ENCODE results near the gene JADE2. TPM values are rescaled to one million over a fixed set of nuclear protein-coding genes. Genes with fewer than 3 reads are reported as not detected.
"Not testable (repeated sequence)": the region's sequence is repeated elsewhere in the genome, so short reads cannot be mapped to it uniquely, and the experiment has no call there.

Gene JADE2
- total RNA-seq, 6 experiments from 2014 or later = 6.1 to 14.8 (median 8.4) TPM

GRCh38 chr5:134594797-134595457, 69.5 kb downstream of the JADE2 start:
- H3K4me3 ChIP-seq = no peak overlapping the region
- H3K9me3 ChIP-seq = no peaks in the 10 kb centered on the region
- ATAC-seq (peak in 1 of 4 donors; percentile 7), DNase-seq (no peak)
- peak overlapping the region in 2 of 3 donors; percentile 44 to 54 for H3K27ac ChIP-seq
- no peak for TF ChIP-seq POLR2A (IDR thresholded peaks at IDR 0.05)
- TF ChIP-seq, protein P1, sequence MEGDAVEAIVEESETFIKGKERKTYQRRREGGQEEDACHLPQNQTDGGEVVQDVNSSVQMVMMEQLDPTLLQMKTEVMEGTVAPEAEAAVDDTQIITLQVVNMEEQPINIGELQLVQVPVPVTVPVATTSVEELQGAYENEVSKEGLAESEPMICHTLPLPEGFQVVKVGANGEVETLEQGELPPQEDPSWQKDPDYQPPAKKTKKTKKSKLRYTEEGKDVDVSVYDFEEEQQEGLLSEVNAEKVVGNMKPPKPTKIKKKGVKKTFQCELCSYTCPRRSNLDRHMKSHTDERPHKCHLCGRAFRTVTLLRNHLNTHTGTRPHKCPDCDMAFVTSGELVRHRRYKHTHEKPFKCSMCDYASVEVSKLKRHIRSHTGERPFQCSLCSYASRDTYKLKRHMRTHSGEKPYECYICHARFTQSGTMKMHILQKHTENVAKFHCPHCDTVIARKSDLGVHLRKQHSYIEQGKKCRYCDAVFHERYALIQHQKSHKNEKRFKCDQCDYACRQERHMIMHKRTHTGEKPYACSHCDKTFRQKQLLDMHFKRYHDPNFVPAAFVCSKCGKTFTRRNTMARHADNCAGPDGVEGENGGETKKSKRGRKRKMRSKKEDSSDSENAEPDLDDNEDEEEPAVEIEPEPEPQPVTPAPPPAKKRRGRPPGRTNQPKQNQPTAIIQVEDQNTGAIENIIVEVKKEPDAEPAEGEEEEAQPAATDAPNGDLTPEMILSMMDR (IDR thresholded peaks at IDR 0.05) = no peak
- H3K27me3 ChIP-seq = no peaks in the 10 kb centered on the region
- intact Hi-C loops (cut with DNase I) = no loop called here
- no peaks in the 10 kb centered on the region for H3K36me3 ChIP-seq
- H3K4me1 ChIP-seq = peaks cover 0 to 33% (median 0%) of the 10 kb centered on the region in 4 donors
- WGBS (ENCODE audit: insufficient coverage, low coverage, low lambda C conversion rate, missing lambda C conversion rate) = 86% methylated on average over 3 of the region's 3 CpGs

DNA sequence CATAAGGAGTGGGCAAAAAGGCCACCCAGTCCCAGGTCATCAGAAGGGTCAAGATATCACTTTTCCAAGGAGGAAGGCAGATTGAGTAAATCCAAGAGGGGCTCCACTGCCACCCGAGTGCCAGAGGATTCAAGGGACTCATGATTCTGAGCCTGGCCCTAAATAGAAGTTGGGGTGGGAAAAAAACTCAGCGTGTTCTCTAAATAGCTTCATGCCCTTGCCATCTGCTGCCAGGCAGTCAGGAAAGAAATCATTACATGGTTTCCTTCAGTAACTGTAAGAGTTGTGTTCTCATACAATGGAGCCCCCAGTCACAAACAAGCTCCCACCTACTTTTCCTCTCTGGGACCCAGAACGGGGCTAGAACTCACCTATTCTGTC, 70.0 kb downstream of the JADE2 start:
- Histone ChIP-seq H3K4me3 (no peak overlapping the region), H3K36me3 (no peaks in the 10 kb centered on the region), H3K4me1 (peaks cover 0 to 33% (median 0%) of the 10 kb centered on the region in 4 donors), H3K9me3 (no peaks in the 10 kb centered on the region), H3K27me3 (no peaks in the 10 kb centered on the region), H3K27ac (peak overlapping the region in 1 of 3 donors; percentile 44)
- TF ChIP-seq, protein P1 (IDR thresholded peaks at IDR 0.05) = no peak
- no peak for TF ChIP-seq POLR2A (IDR thresholded peaks at IDR 0.05)
- ATAC-seq = no peak
- DNase-seq = no peak
- intact Hi-C loops (cut with DNase I) = no loop called here
- 72% methylated on average over 3 of the region's 3 CpGs for WGBS (ENCODE audit: insufficient coverage, low coverage, low lambda C conversion rate, missing lambda C conversion rate)

DNA sequence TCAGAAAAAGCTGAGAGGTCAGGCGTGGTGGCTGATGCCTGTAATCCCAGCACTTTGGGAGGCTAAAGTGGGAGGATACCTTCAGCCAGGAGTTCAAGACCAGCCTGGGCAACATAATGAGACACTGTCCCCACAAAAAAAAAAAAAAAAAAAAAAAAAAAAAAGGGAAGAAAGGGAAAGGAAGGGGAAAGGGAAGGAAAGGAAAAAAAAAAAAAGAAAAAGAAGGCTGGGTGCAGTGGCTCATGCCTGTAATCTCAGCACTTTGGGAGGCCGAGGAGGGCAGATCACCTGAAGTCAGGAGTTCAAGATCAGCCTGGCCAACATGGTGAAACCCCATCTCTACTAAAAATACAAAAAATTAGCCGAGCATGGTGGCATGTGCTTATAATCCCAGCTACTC, 74.3 kb downstream of the JADE2 start:
- H3K9me3 ChIP-seq; DNase-seq; H3K4me3 ChIP-seq; ATAC-seq; H3K4me1 ChIP-seq; H3K27ac ChIP-seq; intact Hi-C loops (cut with DNase I); H3K27me3 ChIP-seq: not testable (repeated sequence)
- 100% methylated on average over 2 of the region's 3 CpGs for WGBS (ENCODE audit: insufficient coverage, low coverage, low lambda C conversion rate, missing lambda C conversion rate)
- peaks cover 0 to 26% (median 7%) of the 10 kb centered on the region in 4 donors for H3K36me3 ChIP-seq

GRCh38 chr5:134600600-134600999, 75.1 kb downstream of the JADE2 start:
- ATAC-seq = no peak
- Histone ChIP-seq H3K4me1 (peaks cover 0 to 11% (median 5%) of the 10 kb centered on the region in 4 donors), H3K27me3 (no peaks in the 10 kb centered on the region), H3K27ac (no peak overlapping the region), H3K4me3 (no peak overlapping the region), H3K36me3 (peaks cover 0 to 33% (median 11%) of the 10 kb centered on the region in 4 donors), H3K9me3 (no peaks in the 10 kb centered on the region)
- DNase-seq = no peak
- 56% methylated on average over 2 of the region's 3 CpGs for WGBS (ENCODE audit: insufficient coverage, low coverage, low lambda C conversion rate, missing lambda C conversion rate)
- intact Hi-C loops (cut with DNase I) = no loop called here
- TF ChIP-seq POLR2A (IDR thresholded peaks at IDR 0.05) = no peak
- TF ChIP-seq, protein P1 (IDR thresholded peaks at IDR 0.05) = no peak

GRCh38 chr5:134603059-134603458, 77.6 kb downstream of the JADE2 start:
- Histone ChIP-seq H3K9me3 (no peaks in the 10 kb centered on the region), H3K36me3 (peaks cover 0 to 44% (median 24%) of the 10 kb centered on the region in 4 donors), H3K27me3 (no peaks in the 10 kb centered on the region), H3K4me3 (no peak overlapping the region), H3K27ac (no peak overlapping the region), H3K4me1 (peaks cover 0 to 31% (median 11%) of the 10 kb centered on the region in 4 donors)
- intact Hi-C loops (cut with DNase I) = no loop called here
- peak in 1 of 4 donors; percentile 59 for ATAC-seq
- 5% methylated on average over 1 of the region's 1 CpG for WGBS (ENCODE audit: insufficient coverage, low coverage, low lambda C conversion rate, missing lambda C conversion rate)
- no peak for DNase-seq
- no peak for TF ChIP-seq POLR2A (IDR thresholded peaks at IDR 0.05)
- TF ChIP-seq, protein P1 (IDR thresholded peaks at IDR 0.05) = no peak

All from right lobe of liver (tissue), 6 donors.